Mammary epithelial cell (primary cell): ENCODE measurements around the gene TRIM37.

ENCODE experiments used
- CTCF ChIP-seq, 2 donors: IDR thresholded peaks in 1 of 2; conservative IDR thresholded peaks in 1 of 2; 2 replicates each; pipeline ENCODE4 v1.5.1; 2011 to 2012; ENCODE audit warnings: inconsistent platforms in 2 of 2, low read length in 2 of 2, mild to moderate bottlenecking in 2 of 2, control low read depth in 1 of 2, low read depth in 1 of 2; ENCODE audit not compliant: insufficient read depth in 1 of 2; ENCODE audit errors: extremely low read depth in 1 of 2
- EZH2 ChIP-seq: IDR thresholded peaks from 2 replicates; pipeline ENCODE4 v1.6.1; 2012; ENCODE audit warnings: low read length, inconsistent platforms, borderline replicate concordance

DNA sequence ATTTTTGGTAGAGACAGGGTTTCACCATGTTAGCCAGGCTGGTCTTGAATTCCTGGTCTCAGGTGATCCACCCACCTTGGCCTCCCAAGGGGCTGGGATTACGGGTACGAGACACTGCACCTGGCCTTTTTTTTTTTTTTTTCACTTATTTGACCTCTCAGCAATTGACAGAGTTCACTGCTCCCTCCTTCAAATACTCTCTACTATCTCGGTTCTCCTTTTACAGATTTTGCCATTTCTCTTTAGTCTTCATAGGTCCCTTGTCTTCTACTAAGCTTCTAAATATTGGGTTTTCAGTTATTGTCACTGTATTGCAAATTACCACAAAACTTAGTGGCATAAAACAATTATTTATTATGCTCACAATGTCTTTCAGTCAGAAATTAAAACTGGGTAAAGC, 159.3 kb downstream of the TRIM37 start:
- no peak for TF ChIP-seq EZH2
- TF ChIP-seq CTCF (conservative IDR thresholded peaks at IDR 0.05 in 1 of 2, IDR thresholded peaks at IDR 0.05 in 1 of 2; ENCODE audit: extremely low read depth in 1 of 2, insufficient read depth in 1 of 2, low read depth in 1 of 2, low read length in 2 of 2), result no peak
